ENCODE data around the gene STARD9. TPM values are rescaled to one million over a fixed set of nuclear protein-coding genes. Genes with fewer than 3 reads are reported as not detected.

Gene STARD9
- total RNA-seq, 1 experiment from 2014 or later: 1.7 TPM

DNA sequence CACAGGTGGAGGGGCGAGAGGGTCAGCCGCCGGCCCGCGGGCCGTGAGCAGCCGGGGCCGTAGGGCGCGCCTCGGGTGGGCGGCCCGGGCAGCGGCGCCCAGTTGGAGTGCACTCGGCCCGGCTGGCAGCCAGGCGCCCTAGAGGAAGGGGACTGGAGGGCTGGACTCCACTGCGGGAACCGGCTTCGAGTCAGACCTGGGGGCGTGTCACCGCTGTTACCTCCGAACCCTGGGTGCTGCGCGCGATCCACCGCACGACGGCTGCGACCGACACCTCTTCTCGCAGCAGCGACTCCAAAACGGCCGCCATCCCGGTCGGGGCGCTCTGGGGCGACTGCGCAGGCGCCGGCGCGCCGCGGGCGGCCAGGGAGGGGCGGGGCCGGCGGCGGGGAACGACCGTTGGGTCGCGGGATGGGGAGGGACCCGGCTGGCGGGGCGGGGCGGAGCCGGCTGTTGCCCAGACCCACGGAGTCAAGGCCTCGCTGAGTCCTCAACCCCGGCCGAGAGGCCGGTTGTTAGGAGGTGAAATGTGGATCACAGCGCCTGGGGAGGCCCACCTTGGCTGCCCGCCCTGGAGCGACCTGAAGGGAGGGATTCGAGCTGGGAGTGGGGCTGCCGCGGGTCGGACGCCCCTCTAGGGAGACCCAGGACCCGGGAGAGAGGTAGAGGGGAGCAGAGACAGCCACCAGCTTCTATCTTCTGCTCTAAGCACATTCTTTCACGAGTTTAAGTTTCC is 161.6 kb downstream of the STARD9 start, which contains the start of gene CDAN1:
Gene CDAN1, minus strand, starts transcription at position 336 of the 736 bp plus-strand sequence. Its CDS starts 26 bp downstream, at position 310.
- no peaks in the 10 kb centered on the region for H3K36me3 ChIP-seq (ENCODE audit: low read depth)
- no peaks in the 10 kb centered on the region for H3K79me2 ChIP-seq (ENCODE audit: low read depth)
- no peak for TF ChIP-seq EZH2 (IDR thresholded peaks at IDR 0.05; ENCODE audit: low read depth)
- TF ChIP-seq, protein P1, sequence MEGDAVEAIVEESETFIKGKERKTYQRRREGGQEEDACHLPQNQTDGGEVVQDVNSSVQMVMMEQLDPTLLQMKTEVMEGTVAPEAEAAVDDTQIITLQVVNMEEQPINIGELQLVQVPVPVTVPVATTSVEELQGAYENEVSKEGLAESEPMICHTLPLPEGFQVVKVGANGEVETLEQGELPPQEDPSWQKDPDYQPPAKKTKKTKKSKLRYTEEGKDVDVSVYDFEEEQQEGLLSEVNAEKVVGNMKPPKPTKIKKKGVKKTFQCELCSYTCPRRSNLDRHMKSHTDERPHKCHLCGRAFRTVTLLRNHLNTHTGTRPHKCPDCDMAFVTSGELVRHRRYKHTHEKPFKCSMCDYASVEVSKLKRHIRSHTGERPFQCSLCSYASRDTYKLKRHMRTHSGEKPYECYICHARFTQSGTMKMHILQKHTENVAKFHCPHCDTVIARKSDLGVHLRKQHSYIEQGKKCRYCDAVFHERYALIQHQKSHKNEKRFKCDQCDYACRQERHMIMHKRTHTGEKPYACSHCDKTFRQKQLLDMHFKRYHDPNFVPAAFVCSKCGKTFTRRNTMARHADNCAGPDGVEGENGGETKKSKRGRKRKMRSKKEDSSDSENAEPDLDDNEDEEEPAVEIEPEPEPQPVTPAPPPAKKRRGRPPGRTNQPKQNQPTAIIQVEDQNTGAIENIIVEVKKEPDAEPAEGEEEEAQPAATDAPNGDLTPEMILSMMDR (conservative IDR thresholded peaks at IDR 0.05): no peak
- POLR2A ChIA-PET (ENCODE audit: unreplicated experiment): no interaction called here
- H3K27ac ChIP-seq: peak within 1 kb of the TSS; percentile 42; the same call in 1 of the 2 replicates
- no peaks in the 10 kb centered on the region for H3F3A ChIP-seq (ENCODE audit: insufficient read depth, low read depth)
- H3K9me2 ChIP-seq (ENCODE audit: insufficient read depth): no peaks in the 10 kb centered on the region
- DNase-seq: peak; percentile 42 to 90
- intact Hi-C loops (cut with micrococcal nuclease; ENCODE audit: unreplicated experiment): loop anchor here (2.0 kb wide), 1 partner anchor 190 kb away; no protein-coding TSS in a partner anchor
- no TSS peak for BruUV-seq (replicated peaks)
- H3K9me3 ChIP-seq (ENCODE audit: insufficient read depth, low read depth): no peaks in the 10 kb centered on the region
- no peaks in the 10 kb centered on the region for H3K27me3 ChIP-seq (ENCODE audit: insufficient read depth, low read depth)
- CTCF ChIA-PET: interaction anchor here (0.5 to 0.9 kb wide), 3 partner anchors 141 to 1040 kb away, joined by 3 to 11 read pairs (median 5); no protein-coding TSS in a partner anchor
- peak within 1 kb of the TSS; percentile 88 for H2AFZ ChIP-seq
- H4K20me1 ChIP-seq (ENCODE audit: insufficient read depth): no peaks in the 10 kb centered on the region
- H3K4me2 ChIP-seq: peak within 1 kb of the TSS; percentile 84
- H3K4me1 ChIP-seq (replicated peaks; ENCODE audit: insufficient read depth): no peaks in the 10 kb centered on the region
- peak within 1 kb of the TSS; percentile 78 for H3K4me3 ChIP-seq

DNA sequence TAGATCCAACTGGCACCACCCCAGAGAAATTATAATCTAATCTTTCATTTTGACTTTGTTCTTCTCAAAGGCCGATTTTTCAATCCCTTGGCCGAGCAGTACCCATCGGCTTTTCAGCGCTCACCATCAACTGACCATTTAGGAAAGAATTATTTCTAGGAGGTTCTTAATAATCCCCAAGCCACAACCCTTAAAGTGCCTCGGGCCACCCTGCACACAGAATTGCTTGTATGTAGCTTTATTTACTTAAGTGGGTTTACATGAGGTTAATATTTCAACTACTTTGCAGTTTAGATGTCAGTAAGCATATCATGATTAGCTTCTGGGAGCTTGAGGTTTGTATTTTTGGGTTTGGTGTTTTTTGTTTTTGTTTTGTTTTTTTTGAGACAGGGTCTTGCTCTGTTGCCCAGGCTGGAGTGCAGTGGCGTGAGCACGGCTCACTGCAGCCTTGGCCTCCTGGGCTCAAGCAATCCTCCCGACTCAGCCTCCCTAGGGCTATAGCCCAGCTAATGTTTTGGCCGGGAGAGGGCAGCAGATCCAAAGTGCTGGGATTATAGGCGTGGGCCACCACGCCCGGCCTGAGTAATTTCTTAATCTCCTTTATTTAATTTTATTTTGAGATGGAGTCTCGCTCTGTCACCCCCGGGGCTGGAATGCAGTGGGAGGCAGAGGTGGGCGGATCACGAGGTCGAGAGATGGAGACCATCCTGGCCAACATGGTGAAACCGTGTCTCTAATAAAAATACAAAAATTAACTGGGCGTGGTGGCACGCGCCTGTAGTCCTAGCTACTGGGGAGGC is 162.3 kb downstream of the STARD9 start:
- TF ChIP-seq, protein P1 (conservative IDR thresholded peaks at IDR 0.05): peak; percentile 71
- no peak for TF ChIP-seq EZH2 (IDR thresholded peaks at IDR 0.05; ENCODE audit: low read depth)
- Histone ChIP-seq H3K27me3 (ENCODE audit: insufficient read depth, low read depth) (no peaks in the 10 kb centered on the region), H3K9me3 (ENCODE audit: insufficient read depth, low read depth) (no peaks in the 10 kb centered on the region), H3K79me2 (ENCODE audit: low read depth) (no peaks in the 10 kb centered on the region), H3K4me1 (replicated peaks; ENCODE audit: insufficient read depth) (no peaks in the 10 kb centered on the region), H3F3A (ENCODE audit: insufficient read depth, low read depth) (no peaks in the 10 kb centered on the region), H3K9me2 (ENCODE audit: insufficient read depth) (no peaks in the 10 kb centered on the region), H3K36me3 (ENCODE audit: low read depth) (no peaks in the 10 kb centered on the region), H3K27ac (peak overlapping the region; percentile 42; the same call in 1 of the 2 replicates), H3K4me2 (peak overlapping the region; percentile 84), H3K4me3 (peak overlapping the region; percentile 78; the same call in 1 of the 2 replicates), H2AFZ (peak overlapping the region; percentile 88), H4K20me1 (ENCODE audit: insufficient read depth) (no peaks in the 10 kb centered on the region)
- DNase-seq: peak in 1 of 2 experiments; percentile 34
- intact Hi-C loops (cut with micrococcal nuclease; ENCODE audit: unreplicated experiment): loop anchor here (2.0 kb wide), 1 partner anchor 189 kb away; no protein-coding TSS in a partner anchor
- ChIA-PET CTCF (interaction anchor here (0.9 kb wide), 2 partner anchors 184 to 189 kb away, joined by 3 to 11 read pairs; no protein-coding TSS in a partner anchor), POLR2A (ENCODE audit: unreplicated experiment) (interaction anchor here (0.6 kb wide), 1 partner anchor 196 kb away, joined by 3 read pairs; no protein-coding TSS in a partner anchor)
- BruUV-seq (replicated peaks): TSS peak; percentile 90

GRCh38 chr15:42741710-42742109 is 166.3 kb downstream of the STARD9 start:
- ChIA-PET POLR2A (ENCODE audit: unreplicated experiment) (no interaction called here), CTCF (no interaction called here)

More at GRCh38 chr15:42741710-42742109, 166.3 kb downstream of the STARD9 start:
- Histone ChIP-seq H3K4me2 (no peak overlapping the region), H3F3A (ENCODE audit: insufficient read depth, low read depth) (no peaks in the 10 kb centered on the region), H3K27me3 (ENCODE audit: insufficient read depth, low read depth) (no peaks in the 10 kb centered on the region), H3K79me2 (ENCODE audit: low read depth) (no peaks in the 10 kb centered on the region), H2AFZ (no peak overlapping the region), H3K4me3 (no peak overlapping the region), H3K4me1 (replicated peaks; ENCODE audit: insufficient read depth) (no peaks in the 10 kb centered on the region), H3K36me3 (ENCODE audit: low read depth) (no peaks in the 10 kb centered on the region), H3K9me3 (ENCODE audit: insufficient read depth, low read depth) (no peaks in the 10 kb centered on the region), H3K9me2 (ENCODE audit: insufficient read depth) (no peaks in the 10 kb centered on the region), H4K20me1 (ENCODE audit: insufficient read depth) (no peaks in the 10 kb centered on the region), H3K27ac (no peak overlapping the region)
- TF ChIP-seq EZH2 (IDR thresholded peaks at IDR 0.05; ENCODE audit: low read depth): no peak
- TF ChIP-seq, protein P1 (conservative IDR thresholded peaks at IDR 0.05): no peak
- intact Hi-C loops (cut with micrococcal nuclease; ENCODE audit: unreplicated experiment): no loop called here
- BruUV-seq (replicated peaks): no TSS peak
- no peak for DNase-seq

Data from PC-9 (cell line).